ENCODE data around the gene ELK1.
A peak's percentile ranks its signal among the peaks of the same experiment; 100 is the strongest.

The ELK1 gene

DNA sequence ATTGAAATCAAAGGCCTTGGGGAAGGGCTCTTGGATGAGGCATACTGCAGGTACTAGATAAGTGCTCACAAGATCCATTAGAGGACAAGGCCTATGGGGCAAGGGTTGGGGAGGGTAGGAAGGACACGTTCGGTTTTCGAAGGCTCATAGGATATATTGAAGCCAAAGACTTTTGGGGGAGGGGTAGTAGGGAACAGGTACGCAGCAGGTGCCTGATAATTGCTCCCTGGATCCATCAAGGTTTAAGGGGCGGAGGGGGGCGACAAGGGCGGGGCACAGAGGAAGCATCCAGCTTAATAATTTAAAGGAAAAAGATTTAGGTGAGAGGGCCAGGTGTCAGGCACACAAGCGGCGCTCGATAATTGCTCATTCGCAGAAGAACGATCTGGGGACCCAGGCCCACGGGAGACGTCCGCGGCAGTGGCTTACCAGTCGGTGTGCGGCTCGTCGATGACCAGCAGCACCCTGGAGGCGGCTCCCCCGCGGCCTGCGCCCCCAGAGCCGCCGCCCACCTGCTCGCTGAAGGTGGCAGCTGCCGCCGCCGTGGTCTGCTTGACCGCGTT, 31.4 kb downstream of the ELK1 start:
- H3K27ac ChIP-seq, result peak overlapping the region; percentile 38; the same call in 1 of the 2 replicates
- TF ChIP-seq, protein P1, sequence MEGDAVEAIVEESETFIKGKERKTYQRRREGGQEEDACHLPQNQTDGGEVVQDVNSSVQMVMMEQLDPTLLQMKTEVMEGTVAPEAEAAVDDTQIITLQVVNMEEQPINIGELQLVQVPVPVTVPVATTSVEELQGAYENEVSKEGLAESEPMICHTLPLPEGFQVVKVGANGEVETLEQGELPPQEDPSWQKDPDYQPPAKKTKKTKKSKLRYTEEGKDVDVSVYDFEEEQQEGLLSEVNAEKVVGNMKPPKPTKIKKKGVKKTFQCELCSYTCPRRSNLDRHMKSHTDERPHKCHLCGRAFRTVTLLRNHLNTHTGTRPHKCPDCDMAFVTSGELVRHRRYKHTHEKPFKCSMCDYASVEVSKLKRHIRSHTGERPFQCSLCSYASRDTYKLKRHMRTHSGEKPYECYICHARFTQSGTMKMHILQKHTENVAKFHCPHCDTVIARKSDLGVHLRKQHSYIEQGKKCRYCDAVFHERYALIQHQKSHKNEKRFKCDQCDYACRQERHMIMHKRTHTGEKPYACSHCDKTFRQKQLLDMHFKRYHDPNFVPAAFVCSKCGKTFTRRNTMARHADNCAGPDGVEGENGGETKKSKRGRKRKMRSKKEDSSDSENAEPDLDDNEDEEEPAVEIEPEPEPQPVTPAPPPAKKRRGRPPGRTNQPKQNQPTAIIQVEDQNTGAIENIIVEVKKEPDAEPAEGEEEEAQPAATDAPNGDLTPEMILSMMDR (conservative IDR thresholded peaks at IDR 0.05), result no peak

DNA sequence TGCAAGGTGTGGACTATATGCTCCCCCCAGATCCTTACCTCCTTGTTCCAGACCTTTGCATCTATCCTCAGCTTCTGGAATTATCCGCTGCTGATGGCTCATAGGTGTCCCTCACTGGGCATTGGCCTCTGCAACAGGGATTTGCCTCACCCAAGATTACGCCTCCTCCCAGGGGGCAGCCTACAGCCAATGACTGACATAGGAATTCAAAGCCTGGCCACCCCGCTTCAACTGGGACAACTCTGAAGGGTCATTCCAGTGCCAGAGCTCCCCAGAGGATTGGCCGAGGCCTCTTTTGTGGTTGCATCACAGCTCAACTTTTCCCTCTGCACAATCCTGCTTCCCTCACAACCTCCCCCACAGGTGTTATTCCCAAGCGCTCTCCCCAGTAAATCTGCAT, 35.7 kb downstream of the ELK1 start:
- no peak overlapping the region for H3K27ac ChIP-seq
- TF ChIP-seq, protein P1 (conservative IDR thresholded peaks at IDR 0.05), result no peak

DNA sequence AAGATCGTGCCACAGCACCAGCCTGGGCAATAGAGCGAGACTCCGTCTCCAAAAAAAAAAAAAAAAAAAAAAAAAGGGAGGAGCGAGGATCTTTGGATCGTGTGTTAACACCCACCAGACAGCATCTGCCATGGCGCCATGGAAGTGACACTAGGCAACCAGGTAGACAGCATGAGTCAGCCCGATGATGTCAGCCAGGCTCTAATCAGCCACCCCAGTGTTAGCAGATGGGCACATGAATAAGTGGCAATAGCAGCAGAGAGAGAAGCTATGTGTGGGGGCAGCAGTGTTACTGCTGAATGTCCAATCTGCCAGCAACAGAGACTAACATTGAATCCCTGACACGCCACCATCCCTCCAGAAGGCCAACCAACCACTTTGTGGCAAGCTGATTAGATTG, 37.3 kb downstream of the ELK1 start:
- no peak overlapping the region for H3K27ac ChIP-seq
- TF ChIP-seq, protein P1 (conservative IDR thresholded peaks at IDR 0.05), result no peak

DNA sequence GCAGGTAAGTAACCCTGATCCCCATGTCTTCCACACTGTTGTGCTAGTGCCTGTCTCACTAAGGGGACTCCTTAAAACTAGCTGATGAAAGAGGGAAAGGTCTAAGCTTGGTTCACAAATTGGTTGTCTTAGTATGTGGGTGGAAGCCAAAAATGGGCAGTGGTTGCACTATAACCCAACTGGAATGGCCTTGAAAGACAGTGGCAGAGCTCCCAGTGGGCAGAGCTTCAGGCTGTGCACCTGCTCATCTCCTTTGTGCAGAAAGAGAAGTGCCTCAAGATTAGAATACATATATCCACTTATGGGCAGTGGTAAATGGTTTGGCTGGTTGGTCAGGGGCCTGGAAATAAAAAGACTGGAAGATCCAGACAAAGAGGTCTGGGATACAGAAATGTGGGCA, 37.9 kb downstream of the ELK1 start:
- TF ChIP-seq, protein P1 (conservative IDR thresholded peaks at IDR 0.05), result no peak

DNA sequence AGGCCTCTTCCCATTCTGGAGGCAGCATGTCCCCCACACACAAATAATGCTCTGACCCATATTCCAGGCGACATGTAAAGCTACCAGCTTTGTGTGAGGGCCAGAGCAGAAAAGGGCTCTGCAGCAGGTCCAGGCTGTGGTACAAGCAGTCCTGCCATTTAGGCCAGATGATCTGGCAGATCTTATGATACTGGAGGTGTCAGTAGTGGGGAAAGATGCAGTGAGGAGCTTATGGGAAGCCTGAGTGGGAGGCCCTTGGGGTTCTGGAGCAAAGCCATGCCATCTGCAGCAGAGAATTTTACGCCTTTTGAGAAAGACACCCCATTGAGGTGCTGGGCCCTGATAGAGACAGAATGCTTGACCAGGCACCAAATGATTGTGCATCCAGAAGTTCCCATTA, 38.4 kb downstream of the ELK1 start:
- TF ChIP-seq, protein P1 (conservative IDR thresholded peaks at IDR 0.05), result no peak
- no peak overlapping the region for H3K27ac ChIP-seq

More for the DNA sequence above, 37.9 kb downstream of the ELK1 start:
- no peak overlapping the region for H3K27ac ChIP-seq

DNA sequence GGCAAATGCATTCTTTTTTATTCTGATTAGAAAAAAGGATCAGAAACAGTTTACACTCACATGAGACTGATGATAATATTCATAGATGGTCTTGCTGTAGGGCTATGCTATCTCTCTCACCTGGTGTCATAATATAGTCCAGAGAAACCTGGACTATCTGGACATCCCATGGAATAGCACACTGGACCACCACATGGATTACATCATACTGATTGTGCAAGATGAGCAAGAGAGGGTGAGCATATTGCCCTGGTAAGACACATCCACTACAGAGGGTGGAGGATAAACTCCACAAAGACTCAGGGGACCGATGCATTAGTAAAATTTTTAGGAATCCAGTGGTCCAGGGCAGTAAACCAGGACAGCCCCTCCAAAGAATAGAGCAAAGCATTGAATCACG, 38.9 kb downstream of the ELK1 start:
- TF ChIP-seq, protein P1 (conservative IDR thresholded peaks at IDR 0.05), result no peak
- H3K27ac ChIP-seq, result no peak overlapping the region

DNA sequence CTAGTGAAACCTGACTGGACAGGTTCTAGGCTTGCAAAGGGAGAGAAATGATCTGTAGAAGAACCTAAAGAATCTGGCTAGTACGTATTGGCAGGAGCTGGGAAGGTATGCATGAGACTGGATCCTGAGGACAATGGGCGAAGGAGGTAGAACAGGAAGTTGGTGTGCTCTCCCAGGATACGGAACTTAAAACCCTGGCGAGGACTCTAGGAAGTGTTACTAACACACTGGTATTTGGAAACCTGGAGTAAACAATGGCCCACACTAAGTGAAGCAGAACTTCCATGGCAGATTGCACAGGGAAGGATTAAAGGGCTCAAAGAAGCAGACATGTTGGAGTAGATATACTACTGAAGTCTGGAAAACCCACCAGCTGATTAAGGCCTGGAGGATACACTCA, 39.9 kb downstream of the ELK1 start:
- H3K27ac ChIP-seq, result no peak overlapping the region
- TF ChIP-seq, protein P1 (conservative IDR thresholded peaks at IDR 0.05), result no peak

Measured in VCaP (cell line).